ENCODE data around the gene ALDH1A1. TPM values are rescaled to one million over a fixed set of nuclear protein-coding genes. Genes with fewer than 3 reads are reported as not detected.
A peak's percentile ranks its signal among the peaks of the same experiment; 100 is the strongest.

Gene ALDH1A1
- total RNA-seq, 2 donors from 2014 or later: 16.8 to 427 TPM

DNA sequence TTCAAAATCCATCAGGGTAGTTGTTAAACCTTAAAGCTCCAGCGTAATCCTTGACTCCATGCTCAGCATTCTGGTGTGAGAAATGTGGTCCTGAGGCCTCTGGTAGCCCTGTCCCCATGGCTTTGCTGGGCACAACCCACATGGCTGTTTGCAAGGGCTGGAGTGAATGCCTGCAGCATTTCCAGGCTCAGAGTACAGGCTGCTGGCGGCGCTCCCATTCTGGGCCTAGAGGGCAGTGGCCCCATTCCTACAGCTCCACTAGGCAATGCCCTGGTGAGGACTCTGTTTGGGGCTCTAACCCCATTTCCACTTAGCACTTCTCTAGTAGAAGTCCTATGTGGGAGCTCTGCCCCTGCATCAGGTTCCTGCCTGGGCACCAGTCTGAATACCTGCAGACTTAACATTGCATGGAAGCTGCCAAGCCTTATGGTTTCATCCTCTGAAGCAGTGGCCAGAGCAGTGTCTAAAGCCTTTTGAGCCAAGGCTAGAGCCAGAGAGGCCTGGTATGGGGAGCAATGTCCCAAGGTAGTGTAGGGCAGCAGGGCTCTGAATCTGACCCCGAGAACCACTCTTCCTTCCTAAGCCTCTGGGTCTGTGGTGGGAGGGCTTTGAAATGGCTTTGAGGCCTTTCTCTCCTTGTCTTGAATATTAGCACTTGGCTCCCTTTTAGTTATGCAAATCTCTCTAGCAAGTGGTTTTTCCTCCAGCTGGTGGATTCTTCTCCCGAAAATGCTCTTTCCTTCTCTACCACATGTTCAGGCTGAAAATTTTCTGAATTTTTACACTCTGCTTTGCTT, 5.8 kb upstream of the ALDH1A1 start:
- TF ChIP-seq POLR2AphosphoS5 (IDR thresholded peaks at IDR 0.05): no peak
- TF ChIP-seq CTCF (IDR thresholded peaks at IDR 0.05): no peak
- no peak for TF ChIP-seq POLR2A (IDR thresholded peaks at IDR 0.05)
- no peak for DNase-seq (ENCODE audit: low spot score)
- intact Hi-C loops (cut with DNase I): no loop called here
- no peaks in the 10 kb centered on the region for H3K9me3 ChIP-seq
- H3K36me3 ChIP-seq: no peaks in the 10 kb centered on the region
- 95% methylated on average over 5 of the region's 5 CpGs for WGBS
- H3K27ac ChIP-seq: no peak overlapping the region
- no peaks in the 10 kb centered on the region for H3K4me1 ChIP-seq (replicated peaks)
- H3K27me3 ChIP-seq (replicated peaks; ENCODE audit: insufficient read depth): no peaks in the 10 kb centered on the region
- H3K4me3 ChIP-seq: no peak overlapping the region

DNA sequence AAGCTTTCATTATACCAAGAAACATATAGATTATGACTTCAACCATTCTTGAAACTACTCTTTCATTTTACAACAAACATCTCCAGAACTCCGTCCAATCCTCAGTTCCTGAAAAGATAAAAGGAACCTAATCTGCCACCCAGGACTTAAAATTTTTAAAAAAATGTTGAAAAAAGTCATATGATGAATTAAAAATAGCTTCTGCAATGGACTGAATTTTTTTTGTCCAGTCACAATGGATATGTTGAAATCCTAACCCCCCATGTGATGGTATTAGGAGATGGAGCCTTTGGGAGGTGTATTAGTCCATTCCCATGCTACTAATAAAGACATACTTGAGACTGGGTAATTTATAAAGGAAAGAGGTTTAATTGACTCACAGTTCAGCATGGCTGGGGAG, 2.7 kb upstream of the ALDH1A1 start:
- Histone ChIP-seq H3K9me3 (no peaks in the 10 kb centered on the region), H3K36me3 (no peaks in the 10 kb centered on the region), H3K4me1 (replicated peaks) (no peaks in the 10 kb centered on the region), H3K4me3 (no peak overlapping the region), H3K27me3 (replicated peaks; ENCODE audit: insufficient read depth) (no peaks in the 10 kb centered on the region), H3K27ac (no peak overlapping the region)
- DNase-seq (ENCODE audit: low spot score): no peak
- intact Hi-C loops (cut with DNase I): no loop called here
- no peak for TF ChIP-seq CTCF (IDR thresholded peaks at IDR 0.05)
- TF ChIP-seq POLR2A (IDR thresholded peaks at IDR 0.05): no peak
- TF ChIP-seq POLR2AphosphoS5 (IDR thresholded peaks at IDR 0.05): no peak
- WGBS: 97% methylated on average over 1 of the region's 1 CpG

GRCh38 chr9:72955126-72955455, 2.2 kb upstream of the ALDH1A1 start:
- WGBS: 55% methylated on average over 2 of the region's 2 CpGs
- Histone ChIP-seq H3K4me1 (replicated peaks) (no peaks in the 10 kb centered on the region), H3K36me3 (no peaks in the 10 kb centered on the region), H3K4me3 (no peak overlapping the region), H3K9me3 (no peaks in the 10 kb centered on the region), H3K27ac (no peak overlapping the region), H3K27me3 (replicated peaks; ENCODE audit: insufficient read depth) (no peaks in the 10 kb centered on the region)
- no peak for DNase-seq (ENCODE audit: low spot score)
- intact Hi-C loops (cut with DNase I): no loop called here
- TF ChIP-seq POLR2AphosphoS5 (IDR thresholded peaks at IDR 0.05): no peak
- TF ChIP-seq POLR2A (IDR thresholded peaks at IDR 0.05): no peak
- TF ChIP-seq CTCF (IDR thresholded peaks at IDR 0.05): no peak

DNA sequence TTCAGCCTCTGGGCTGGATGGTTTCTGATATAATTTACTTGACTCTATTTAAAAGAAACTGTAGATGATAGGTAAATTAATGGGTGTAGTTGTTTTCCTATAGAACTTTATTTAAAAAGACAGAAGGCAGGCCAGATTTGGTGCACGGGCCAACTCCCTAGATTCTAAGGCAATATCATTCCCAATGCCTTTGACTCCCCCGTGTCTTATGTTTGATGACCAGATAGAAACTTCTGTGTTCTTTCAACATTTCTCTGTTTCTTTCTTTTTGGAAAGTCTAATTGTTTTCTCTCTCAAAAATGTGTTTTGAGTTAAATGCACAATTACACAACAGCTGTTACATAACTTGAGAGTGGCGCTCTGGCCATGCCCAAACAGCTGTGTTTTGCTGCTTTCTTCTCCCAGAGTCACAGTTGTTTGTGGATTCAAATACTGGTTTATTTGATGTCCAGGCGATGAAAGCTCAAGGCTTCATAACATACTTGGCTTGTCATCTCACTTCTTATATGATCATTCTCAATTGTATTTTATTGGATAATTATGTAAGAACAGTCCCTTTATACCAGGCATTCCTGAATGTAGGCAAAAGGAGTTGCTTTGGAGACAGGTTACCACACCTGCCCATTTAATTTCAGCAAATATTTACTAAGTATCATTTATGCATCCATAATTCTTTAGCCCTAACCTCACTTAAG, 1.7 kb upstream of the ALDH1A1 start:
- Histone ChIP-seq H3K4me3 (no peak overlapping the region), H3K4me1 (replicated peaks) (no peaks in the 10 kb centered on the region), H3K27me3 (replicated peaks; ENCODE audit: insufficient read depth) (no peaks in the 10 kb centered on the region), H3K27ac (peak overlapping the region in 1 of 2 donors; percentile 14), H3K36me3 (no peaks in the 10 kb centered on the region), H3K9me3 (no peaks in the 10 kb centered on the region)
- intact Hi-C loops (cut with DNase I): no loop called here
- WGBS: 65% methylated on average over 4 of the region's 4 CpGs
- no peak for DNase-seq (ENCODE audit: low spot score)
- TF ChIP-seq POLR2A (IDR thresholded peaks at IDR 0.05): no peak
- no peak for TF ChIP-seq POLR2AphosphoS5 (IDR thresholded peaks at IDR 0.05)
- TF ChIP-seq CTCF (IDR thresholded peaks at IDR 0.05): no peak

DNA sequence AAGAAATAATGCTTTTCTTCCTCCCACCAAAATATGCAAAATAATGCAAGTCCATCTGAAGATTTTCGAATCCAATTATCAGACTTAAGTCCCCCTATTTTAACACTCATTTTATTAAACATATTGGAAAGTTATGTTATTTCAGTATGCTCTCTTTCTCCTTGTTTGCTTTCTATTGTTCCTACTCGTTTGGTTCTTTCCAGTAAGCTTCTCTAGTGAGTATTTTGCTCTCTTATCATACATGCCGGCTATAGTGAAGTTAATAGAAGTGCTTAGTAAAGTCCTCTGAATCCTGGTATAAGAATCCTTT, 517 bp downstream of the ALDH1A1 start:
- WGBS: 25% methylated on average over 3 of the region's 3 CpGs
- no peak for DNase-seq (ENCODE audit: low spot score)
- Histone ChIP-seq H3K9me3 (no peaks in the 10 kb centered on the region), H3K27ac (peak overlapping the region; percentile 22 to 38), H3K4me1 (replicated peaks) (no peaks in the 10 kb centered on the region), H3K27me3 (replicated peaks; ENCODE audit: insufficient read depth) (peaks cover 6% of the 10 kb centered on the region), H3K4me3 (peak overlapping the region; percentile 7 to 11), H3K36me3 (no peaks in the 10 kb centered on the region)
- TF ChIP-seq CTCF (IDR thresholded peaks at IDR 0.05): no peak
- no peak for TF ChIP-seq POLR2A (IDR thresholded peaks at IDR 0.05)
- no peak for TF ChIP-seq POLR2AphosphoS5 (IDR thresholded peaks at IDR 0.05)
- intact Hi-C loops (cut with DNase I): no loop called here

Data from prostate gland (tissue), 2 donors.